Skeletal muscle tissue (tissue), 4 donors: ENCODE results near the gene MMP1. TPM values are rescaled to one million over a fixed set of nuclear protein-coding genes. Genes with fewer than 3 reads are reported as not detected.
"Not testable (repeated sequence)": the region's sequence is repeated elsewhere in the genome, so short reads cannot be mapped to it uniquely, and the experiment has no call there.

ENCODE experiments used
- H3K27ac ChIP-seq: one replicate; pipeline ENCODE4 v1.7.0; 2013; ENCODE audit warnings: mild to moderate bottlenecking, low read depth, low read length, inconsistent platforms
- H3K27me3 ChIP-seq, 3 donors: one replicate each; pipeline ENCODE4 v1.7.0; 2013; ENCODE audit warnings: low read length in 3 of 3; ENCODE audit not compliant: control insufficient read depth in 3 of 3, insufficient read depth in 3 of 3
- H3K36me3 ChIP-seq, 3 donors: one replicate each; pipeline ENCODE4 v1.7.0; 2013; ENCODE audit warnings: low read length in 3 of 3; ENCODE audit not compliant: control insufficient read depth in 3 of 3, insufficient read depth in 3 of 3
- H3K4me1 ChIP-seq, 3 donors: one replicate each; pipeline ENCODE4 v1.7.0; 2013; ENCODE audit warnings: low read length in 3 of 3, mild to moderate bottlenecking in 3 of 3; ENCODE audit not compliant: control insufficient read depth in 3 of 3, insufficient read depth in 3 of 3
- H3K4me3 ChIP-seq, 3 donors: one replicate each; pipeline ENCODE4 v1.7.0; 2013; ENCODE audit warnings: low read length in 3 of 3
- H3K9ac ChIP-seq, 3 donors: one replicate each; pipeline ENCODE4 v1.7.0; 2013; ENCODE audit warnings: low read length in 3 of 3, mild to moderate bottlenecking in 3 of 3, moderate library complexity in 2 of 3, low read depth in 1 of 3
- H3K9me3 ChIP-seq, 3 donors: one replicate each; pipeline ENCODE4 v1.7.0; 2013; ENCODE audit warnings: low read length in 3 of 3; ENCODE audit not compliant: control insufficient read depth in 3 of 3
- total RNA-seq: library from RNA; depleted of rRNA; stranded (reverse); fragments of >200 nt; gene quantifications from one replicate; pipeline ENCODE4 v1.2.3, GENCODE V29; 2014
- donor health status: Osteomylitis.

The MMP1 gene
- total RNA-seq, 1 donor from 2014 or later: 0.52 TPM

- not testable (repeated sequence) for H3K9me3 ChIP-seq, H3K9ac ChIP-seq, H3K4me1 ChIP-seq, H3K4me3 ChIP-seq, H3K27ac ChIP-seq, H3K27me3 ChIP-seq, H3K36me3 ChIP-seq
Measured at GRCh38 chr11:102746746-102747578, 51.0 kb downstream of the MMP1 start.

Other genes with a start within 250 kb of the MMP1 start
- not detected for gene MMP20, start 172.8 kb downstream of the MMP1 start, total RNA-seq
- not detected for gene MMP27, start 92.4 kb downstream of the MMP1 start, total RNA-seq
- 1.6 TPM for gene MMP8, start 73.2 kb downstream of the MMP1 start, total RNA-seq
- not detected for gene MMP10, start 17.5 kb downstream of the MMP1 start, total RNA-seq
- gene MMP3, start 45.4 kb upstream of the MMP1 start, total RNA-seq: not detected
- gene MMP12, start 76.8 kb upstream of the MMP1 start, total RNA-seq: not detected
- not detected for gene MMP13, start 157.6 kb upstream of the MMP1 start, total RNA-seq